Naive thymus-derived CD4-positive, alpha-beta T cell (primary cell): ENCODE results near the gene QRFPR. TPM values are rescaled to one million over a fixed set of nuclear protein-coding genes. Genes with fewer than 3 reads are reported as not detected.

Source experiments
- ATAC-seq: fragments of 150-1000 bp; cut with Tn5 transposase; 2 replicates; pipeline ENCODE4 v1.10.0; 2021; ENCODE audit warnings: mild to moderate bottlenecking, moderate library complexity
- CTCF ChIA-PET: fragments of 350-600 bp; sonication (Branson Sonifier 250); formaldehyde crosslinking; loops from one replicate; lab custom pipeline; 2021; ENCODE audit warnings: antibody characterized with exemption; lab: Charles Lee
- POLR2A ChIA-PET: fragments of 350-600 bp; sonication (Branson Sonifier 250); formaldehyde crosslinking; loops from one replicate; lab custom pipeline; 2021; ENCODE audit warnings: antibody characterized with exemption, inconsistent platforms; lab: Charles Lee
- DNase-seq, 9 donors: peaks; one replicate each; pipeline versions ENCODE4 v3.0.0 to v3.0.0-alpha.2; 2020 to 2022; ENCODE audit warnings: mixed read lengths in 1 of 9
- H3K27ac ChIP-seq: one replicate; pipeline ENCODE4 v1.7.0; 2013; ENCODE audit warnings: mild to moderate bottlenecking, low read depth, low read length, moderate library complexity
- H3K27me3 ChIP-seq, 2 donors: one replicate each; pipeline ENCODE4 v1.7.0; 2013; ENCODE audit warnings: low read length in 2 of 2, mild to moderate bottlenecking in 2 of 2, moderate library complexity in 2 of 2; ENCODE audit not compliant: control insufficient read depth in 2 of 2, insufficient read depth in 2 of 2
- H3K36me3 ChIP-seq, 3 experiments: 1 replicate in 2 of 3; 2 replicates in 1 of 3; pipeline ENCODE4 v1.7.0; 2013; ENCODE audit warnings: low read length in 3 of 3, mild to moderate bottlenecking in 3 of 3, moderate library complexity in 1 of 3; ENCODE audit not compliant: insufficient read depth in 3 of 3, control insufficient read depth in 2 of 3
- H3K4me1 ChIP-seq, 2 donors: one replicate each; pipeline ENCODE4 v1.7.0; 2013; ENCODE audit warnings: low read length in 2 of 2, mild to moderate bottlenecking in 2 of 2, moderate library complexity in 1 of 2; ENCODE audit not compliant: control insufficient read depth in 2 of 2, insufficient read depth in 2 of 2
- H3K4me3 ChIP-seq: 2 replicates; pipeline ENCODE4 v1.7.0; 2013; ENCODE audit warnings: mild to moderate bottlenecking, low read length
- H3K9me3 ChIP-seq, 3 experiments: 1 replicate in 2 of 3; 2 replicates in 1 of 3; pipeline ENCODE4 v1.7.0; 2013; ENCODE audit warnings: low read length in 3 of 3; ENCODE audit not compliant: control insufficient read depth in 2 of 3
- H3K27ac Mint-ChIP-seq, 9 donors: one replicate each; pipeline ENCODE4 v1.8.0; 2020 to 2022; ENCODE audit warnings: mixed read lengths in 9 of 9, mild to moderate bottlenecking in 8 of 9, moderate library complexity in 5 of 9, inconsistent platforms in 2 of 9
- H3K27me3 Mint-ChIP-seq, 5 donors: one replicate each; pipeline ENCODE4 v1.8.0; 2021 to 2022; ENCODE audit warnings: mixed read lengths in 5 of 5, mild to moderate bottlenecking in 1 of 5
- H3K36me3 Mint-ChIP-seq, 5 donors: one replicate each; pipeline ENCODE4 v1.8.0; 2020 to 2022; ENCODE audit warnings: mixed read lengths in 5 of 5, mild to moderate bottlenecking in 3 of 5, inconsistent platforms in 1 of 5
- H3K4me1 Mint-ChIP-seq, 7 donors: one replicate each; pipeline ENCODE4 v1.8.0; 2020 to 2022; ENCODE audit warnings: mixed read lengths in 7 of 7, mild to moderate bottlenecking in 3 of 7, inconsistent platforms in 1 of 7
- H3K4me3 Mint-ChIP-seq, 10 donors: one replicate each; pipeline ENCODE4 v1.8.0; 2020 to 2022; ENCODE audit warnings: mild to moderate bottlenecking in 10 of 10, mixed read lengths in 10 of 10, moderate library complexity in 6 of 10, inconsistent platforms in 2 of 10
- H3K9me3 Mint-ChIP-seq, 11 donors: one replicate each; pipeline ENCODE4 v1.8.0; 2020 to 2022; ENCODE audit warnings: mixed read lengths in 11 of 11, mild to moderate bottlenecking in 4 of 11, inconsistent platforms in 1 of 11, moderate library complexity in 1 of 11
- intact Hi-C, 2 donors: fragments of 100-400 bp; cut with micrococcal nuclease; formaldehyde crosslinking; loops; one replicate each; pipeline ENCODE4 v1.15.1; 2023
- polyA plus RNA-seq, 2 donors: library from polyadenylated mRNA; unstranded; fragments of 300-500 nt; fragmentation: Illumina TruSeq; gene quantifications; one replicate each; pipeline ENCODE4 v1.2.3, GENCODE V29; 2021
- total RNA-seq, 6 experiments: library from RNA in 5 of 6; stranded (reverse) in 5 of 6; gene quantifications; 1 replicate in 5 of 6; 2 replicates in 1 of 6; pipeline ENCODE4 v1.2.3 and lab custom pipeline; 2021 to 2026

Gene QRFPR
- total and polyA plus RNA-seq, 7 experiments from 2014 or later: not detected

- Histone ChIP-seq H3K27me3 (no peaks in the 10 kb centered on the region), H3K9me3 (no peaks in the 10 kb centered on the region), H3K4me3 (no peak overlapping the region), H3K4me1 (no peaks in the 10 kb centered on the region), H3K27ac (no peak overlapping the region), H3K36me3 (no peaks in the 10 kb centered on the region)
- Mint-ChIP-seq H3K36me3 (peaks cover 0 to 25% (median 11%) of the 10 kb centered on the region in 5 donors), H3K9me3 (peaks cover 0 to 35% (median 16%) of the 10 kb centered on the region in 11 donors), H3K27me3 (peaks cover 0 to 22% (median 5%) of the 10 kb centered on the region in 5 donors), H3K4me1 (peaks cover 0 to 2% (median 0%) of the 10 kb centered on the region in 7 donors), H3K4me3 (no peak overlapping the region), H3K27ac (no peak overlapping the region)
- CTCF ChIA-PET: no interaction called here
- intact Hi-C loops: no loop called here
- POLR2A ChIA-PET: no interaction called here
- ATAC-seq (no peak), DNase-seq (no peak)
Observed at GRCh38 chr4:121283319-121283718, 97.5 kb downstream of the QRFPR start.

- peaks cover 0 to 15% (median 6%) of the 10 kb centered on the region in 11 donors for H3K9me3 Mint-ChIP-seq
- DNase-seq (no peak), ATAC-seq (no peak)
- Histone ChIP-seq H3K27me3 (no peaks in the 10 kb centered on the region), H3K36me3 (no peaks in the 10 kb centered on the region), H3K4me3 (no peak overlapping the region), H3K27ac (no peak overlapping the region), H3K4me1 (no peaks in the 10 kb centered on the region), H3K9me3 (no peaks in the 10 kb centered on the region)
- peaks cover 0 to 21% (median 5%) of the 10 kb centered on the region in 5 donors for H3K27me3 Mint-ChIP-seq
- no peak overlapping the region for H3K27ac Mint-ChIP-seq
- CTCF ChIA-PET: no interaction called here
- intact Hi-C loops: no loop called here
- H3K4me3 Mint-ChIP-seq: no peak overlapping the region
- H3K36me3 Mint-ChIP-seq: peaks cover 0 to 8% (median 5%) of the 10 kb centered on the region in 5 donors
- POLR2A ChIA-PET: no interaction called here
- peaks cover 0 to 2% (median 0%) of the 10 kb centered on the region in 7 donors for H3K4me1 Mint-ChIP-seq
Observed at GRCh38 chr4:121280425-121280824, 100.4 kb downstream of the QRFPR start.

- peaks cover 0 to 2% (median 0%) of the 10 kb centered on the region in 7 donors for H3K4me1 Mint-ChIP-seq
- no peaks in the 10 kb centered on the region for H3K9me3 ChIP-seq
- no peaks in the 10 kb centered on the region for H3K36me3 ChIP-seq
- no peak overlapping the region for H3K27ac ChIP-seq
- no peaks in the 10 kb centered on the region for H3K4me1 ChIP-seq
- POLR2A ChIA-PET: no interaction called here
- no peak overlapping the region for H3K4me3 Mint-ChIP-seq
- H3K4me3 ChIP-seq: no peak overlapping the region
- H3K9me3 Mint-ChIP-seq: peaks cover 0 to 4% (median 0%) of the 10 kb centered on the region in 11 donors
- ATAC-seq: no peak
- DNase-seq: no peak
- H3K36me3 Mint-ChIP-seq: peaks cover 0 to 2% (median 0%) of the 10 kb centered on the region in 5 donors
- CTCF ChIA-PET: no interaction called here
- intact Hi-C loops: no loop called here
- H3K27me3 ChIP-seq: no peaks in the 10 kb centered on the region
- H3K27me3 Mint-ChIP-seq: peaks cover 0 to 22% (median 5%) of the 10 kb centered on the region in 5 donors
- H3K27ac Mint-ChIP-seq: no peak overlapping the region
Observed at GRCh38 chr4:121278811-121279368, 101.9 kb downstream of the QRFPR start.

Other genes with a start within 250 kb of the QRFPR start
- gene TNIP3, start 216.7 kb downstream of the QRFPR start, total RNA-seq: 1 to 10 TPM in 2 of 5 experiments, under 1 TPM in 3; 0.57 to 1.8 (median 0.90) TPM
- gene TNIP3, start 216.7 kb downstream of the QRFPR start, polyA plus RNA-seq: under 1 TPM; 0.30 to 0.62 TPM